A673 (cell line): ENCODE data around the gene ZNF594. TPM values are rescaled to one million over a fixed set of nuclear protein-coding genes. Genes with fewer than 3 reads are reported as not detected.
"Not testable (repeated sequence)": the region's sequence is repeated elsewhere in the genome, so short reads cannot be mapped to it uniquely, and the experiment has no call there.

Experiments
- BruUV-seq: library from RNA; stranded (reverse); fragments of 400-500 nt; replicated peaks from 2 replicates; lab custom pipeline; 2021; lab: Mats Ljungman, UMichigan
- CTCF ChIA-PET: fragments of 300-600 bp; sonication (Branson Sonifier 250); formaldehyde crosslinking; loops from one replicate; lab custom pipeline; 2022; ENCODE audit warnings: antibody characterized with exemption; lab: Charles Lee
- POLR2A ChIA-PET: fragments of 300-600 bp; sonication (Branson Sonifier 250); formaldehyde crosslinking; loops from one replicate; lab custom pipeline; 2022; ENCODE audit warnings: antibody characterized with exemption; ENCODE audit not compliant: low non-redundant PET; lab: Charles Lee
- DNase-seq: peaks from one replicate; pipeline ENCODE4 v3.0.0-alpha.2; 2015; ENCODE audit warnings: low spot score
- H3K27ac ChIP-seq: fragments of 200-600 bp; sonication (generic); 2 replicates; pipeline ENCODE4 v1.5.1; 2016; ENCODE audit warnings: mixed run types, low read depth, mild to moderate bottlenecking, mixed read lengths, antibody characterized with exemption, low read length; ENCODE audit not compliant: poor library complexity, severe bottlenecking
- H3K27me3 ChIP-seq: fragments of 200-600 bp; sonication (generic); replicated peaks from 2 replicates; pipeline ENCODE4 v1.6.1; 2017; ENCODE audit warnings: mixed run types, low read depth, mild to moderate bottlenecking, mixed read lengths, antibody characterized with exemption, low read length; ENCODE audit not compliant: insufficient read depth, poor library complexity
- H3K36me3 ChIP-seq: fragments of 200-600 bp; sonication (generic); 2 replicates; pipeline ENCODE4 v1.6.1; 2016; ENCODE audit warnings: mixed run types, mild to moderate bottlenecking, mixed read lengths, antibody characterized with exemption, low read length; ENCODE audit not compliant: insufficient read depth, poor library complexity, severe bottlenecking
- H3K4me1 ChIP-seq: fragments of 200-600 bp; sonication (generic); 2 replicates; pipeline ENCODE4 v1.6.1; 2017; ENCODE audit warnings: mixed run types, mild to moderate bottlenecking, mixed read lengths, antibody characterized with exemption, low read length; ENCODE audit not compliant: insufficient read depth, poor library complexity, severe bottlenecking
- H3K4me3 ChIP-seq: fragments of 200-600 bp; sonication (generic); 2 replicates; pipeline ENCODE4 v1.5.1; 2016; ENCODE audit warnings: low read depth, mixed run types, mild to moderate bottlenecking, mixed read lengths, low read length; ENCODE audit not compliant: poor library complexity, severe bottlenecking
- H3K9me3 ChIP-seq: fragments of 200-600 bp; sonication (generic); 2 replicates; pipeline ENCODE4 v1.6.1; 2016; ENCODE audit warnings: mixed run types, low read depth, mild to moderate bottlenecking, mixed read lengths, antibody characterized with exemption, low read length; ENCODE audit not compliant: poor library complexity, severe bottlenecking
- CTCF ChIP-seq: fragments of 300-800, 200-600 bp; sonication (generic); conservative IDR thresholded peaks from 2 replicates; pipeline ENCODE4 v1.5.1; 2017; ENCODE audit warnings: low read depth, mild to moderate bottlenecking, antibody characterized with exemption, low read length, moderate library complexity, mixed read lengths
- EZH2 ChIP-seq: fragments of 200-600 bp; sonication (generic); IDR thresholded peaks from 2 replicates; pipeline ENCODE4 v1.6.1; 2017; ENCODE audit warnings: borderline replicate concordance, low read depth, mild to moderate bottlenecking, mixed read lengths, antibody characterized with exemption, low read length; ENCODE audit not compliant: poor library complexity, severe bottlenecking
- intact Hi-C: fragments of 100-400 bp; cut with micrococcal nuclease; formaldehyde crosslinking; loops from one replicate; pipeline ENCODE4 v1.10.0; 2022; ENCODE audit not compliant: unreplicated experiment
- total RNA-seq: library from RNA; stranded (reverse); gene quantifications from 2 replicates; pipeline ENCODE4 v1.2.3, GENCODE V29; 2021

Gene ZNF594
- total RNA-seq, 1 experiment from 2014 or later: 20.7 TPM

DNA sequence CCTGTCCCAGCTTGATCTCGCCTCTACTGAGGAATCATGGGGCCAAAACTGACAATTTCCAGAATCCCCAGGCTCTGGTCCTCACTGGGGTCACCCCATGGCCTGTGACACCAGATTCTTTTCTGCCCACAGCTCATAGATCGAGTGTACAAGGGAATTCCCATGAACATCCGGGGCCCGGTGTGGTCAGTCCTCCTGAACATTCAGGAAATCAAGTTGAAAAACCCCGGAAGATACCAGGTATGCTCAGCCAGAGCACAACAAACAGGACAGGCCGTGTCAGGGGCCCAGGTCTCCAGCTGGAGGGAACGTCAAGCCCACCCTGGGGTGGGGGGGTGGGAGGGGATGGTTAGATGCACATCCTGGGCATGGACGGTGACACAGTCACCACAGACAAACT lies 58.4 kb downstream of the ZNF594 start:
- no peak for DNase-seq

DNA sequence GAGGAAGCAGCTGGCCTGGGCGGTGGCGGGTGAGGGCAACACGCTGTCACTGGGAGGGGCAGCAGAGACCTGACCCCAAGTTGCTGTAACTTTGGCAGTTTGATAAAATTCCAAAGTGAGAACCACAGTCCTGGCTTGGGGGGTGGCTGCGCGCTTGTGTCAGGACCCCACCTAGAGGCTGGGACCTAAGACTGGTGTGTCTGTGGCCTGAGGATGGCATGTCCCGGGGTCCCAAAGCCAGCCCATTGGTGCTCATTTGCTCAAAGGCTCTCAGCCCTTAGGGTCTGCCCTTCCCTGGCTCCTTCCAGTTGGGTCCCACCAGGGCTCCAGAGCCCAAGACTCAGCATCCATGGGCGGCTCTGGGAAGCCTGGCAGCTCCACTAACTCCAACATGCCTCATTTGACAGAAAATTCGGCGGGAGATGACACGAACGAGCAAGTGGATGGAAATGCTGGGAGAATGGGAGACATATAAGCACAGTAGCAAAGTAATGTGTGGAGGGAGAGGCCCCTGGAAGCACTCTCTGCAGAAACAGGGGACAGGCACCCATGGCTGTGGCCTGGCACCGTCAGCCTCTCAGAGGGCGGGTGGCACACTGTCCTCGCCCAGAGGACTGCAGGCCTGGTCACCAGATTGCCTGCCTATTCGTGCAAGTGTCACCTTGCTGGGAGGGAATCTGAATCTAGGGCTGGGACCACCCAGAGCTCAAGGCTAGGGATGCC lies 59.0 kb downstream of the ZNF594 start:
- POLR2A ChIA-PET, H3K36me3 ChIP-seq, DNase-seq, H3K4me3 ChIP-seq, CTCF ChIA-PET, intact Hi-C loops, H3K4me1 ChIP-seq, H3K27ac ChIP-seq, BruUV-seq, H3K27me3 ChIP-seq, H3K9me3 ChIP-seq: not testable (repeated sequence)

More for the DNA sequence above, 58.4 kb downstream of the ZNF594 start:
- no peak overlapping the region for H3K27ac ChIP-seq
- POLR2A ChIA-PET: no interaction called here
- no TSS peak for BruUV-seq
- no peaks in the 10 kb centered on the region for H3K9me3 ChIP-seq
- no peak overlapping the region for H3K4me3 ChIP-seq
- TF ChIP-seq EZH2 (no peak), CTCF (no peak)
- no peaks in the 10 kb centered on the region for H3K4me1 ChIP-seq
- H3K36me3 ChIP-seq: no peaks in the 10 kb centered on the region
- H3K27me3 ChIP-seq: no peaks in the 10 kb centered on the region
- intact Hi-C loops: no loop called here
- CTCF ChIA-PET: no interaction called here

DNA sequence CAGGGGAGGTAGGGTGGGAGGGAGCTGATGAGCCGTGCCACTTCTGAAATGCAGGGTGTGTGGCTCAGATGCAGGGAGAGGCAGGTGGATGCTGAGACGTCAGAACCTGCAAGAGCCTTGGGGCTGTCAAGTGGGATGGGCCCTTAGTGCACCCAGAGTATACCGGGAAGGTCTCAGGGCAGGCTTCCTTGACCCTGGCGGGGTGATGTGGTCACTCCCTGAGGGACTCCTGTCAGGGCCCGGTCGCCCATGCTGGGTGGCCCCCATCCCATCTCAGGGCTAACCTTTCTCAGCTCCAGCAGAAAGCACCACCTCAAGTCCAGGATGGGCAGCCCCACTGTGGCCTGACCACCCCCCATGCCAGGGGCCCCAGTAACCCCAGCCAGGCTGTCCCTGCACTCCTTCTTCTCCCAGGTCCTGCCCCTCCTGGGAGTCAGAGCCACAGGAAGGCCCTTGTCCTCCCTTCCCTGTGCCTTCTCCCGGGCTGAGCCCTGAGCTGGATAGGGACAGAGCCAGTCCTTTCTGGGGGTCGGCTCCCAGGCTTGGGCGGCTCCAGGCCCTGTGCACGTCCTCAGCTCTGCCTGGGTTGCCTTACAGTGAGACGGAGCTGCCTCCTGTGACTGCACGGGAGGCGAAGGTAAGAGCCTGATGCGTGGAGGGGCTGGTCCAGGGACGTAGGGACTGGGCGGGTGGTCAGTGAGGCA lies 59.7 kb downstream of the ZNF594 start:
- intact Hi-C loops, POLR2A ChIA-PET, DNase-seq: not testable (repeated sequence)

DNA sequence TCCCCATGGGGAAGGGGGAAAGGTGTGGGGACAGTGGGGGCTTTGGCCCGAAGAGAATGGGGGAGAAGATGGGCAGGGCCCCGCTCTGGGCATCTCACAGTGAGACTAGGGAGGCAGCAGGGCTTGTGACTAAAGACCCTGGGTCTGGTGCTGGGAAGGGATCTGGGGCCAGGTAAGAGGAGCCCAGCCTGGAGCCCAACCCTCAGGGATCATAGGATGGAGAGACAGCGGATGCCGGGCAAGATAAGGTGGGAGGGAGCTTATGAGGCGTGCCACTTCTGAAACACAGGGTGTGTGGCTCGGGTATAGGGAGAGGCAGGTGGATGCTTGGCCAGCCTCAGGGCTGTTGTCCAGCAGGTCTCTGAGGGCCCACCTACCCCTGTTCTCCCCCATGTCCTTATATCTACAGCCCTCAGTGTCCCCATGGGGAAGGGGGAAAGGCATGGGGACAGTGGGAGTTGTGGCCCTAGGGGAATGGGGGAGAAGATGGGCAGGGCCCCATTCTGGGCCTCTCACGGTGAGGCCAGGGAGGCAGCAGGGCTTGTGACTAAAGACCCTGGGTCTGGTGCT lies 60.4 kb downstream of the ZNF594 start:
- Histone ChIP-seq H3K4me3 (no peak overlapping the region), H3K27ac (no peak overlapping the region), H3K9me3 (no peaks in the 10 kb centered on the region), H3K27me3 (no peaks in the 10 kb centered on the region), H3K4me1 (no peaks in the 10 kb centered on the region), H3K36me3 (no peaks in the 10 kb centered on the region)
- intact Hi-C loops: no loop called here
- BruUV-seq: no TSS peak
- ChIA-PET POLR2A (no interaction called here), CTCF (no interaction called here)
- no peak for DNase-seq
- no peak for TF ChIP-seq CTCF
- no peak for TF ChIP-seq EZH2

More for the DNA sequence above, 59.7 kb downstream of the ZNF594 start:
- CTCF ChIA-PET, H3K9me3 ChIP-seq, H3K4me1 ChIP-seq, H3K36me3 ChIP-seq, H3K27me3 ChIP-seq, H3K27ac ChIP-seq, H3K4me3 ChIP-seq, BruUV-seq: not testable (repeated sequence)

DNA sequence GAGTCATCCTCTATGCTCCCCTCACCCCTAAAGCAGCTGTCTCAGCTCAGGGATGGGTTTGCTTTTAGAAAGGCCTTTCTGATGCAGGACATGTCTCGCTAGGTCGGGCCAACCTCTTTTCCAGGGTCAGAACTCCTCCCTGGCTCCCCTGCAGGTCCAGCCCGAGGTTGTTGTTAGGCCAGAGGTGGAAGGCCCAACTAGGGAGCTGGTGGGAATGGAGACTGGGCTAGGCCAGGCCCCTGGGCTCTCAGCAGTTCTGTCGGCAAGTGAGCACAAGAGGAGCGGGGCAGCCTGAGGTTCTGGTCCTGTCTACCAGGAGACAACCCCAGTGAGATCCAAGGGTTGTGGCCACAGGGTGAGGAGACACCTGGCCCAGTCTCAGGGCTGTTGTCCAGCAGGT lies 61.0 kb downstream of the ZNF594 start:
- DNase-seq, intact Hi-C loops, BruUV-seq, H3K4me3 ChIP-seq, H3K4me1 ChIP-seq, POLR2A ChIA-PET, H3K27ac ChIP-seq, H3K9me3 ChIP-seq, H3K36me3 ChIP-seq, H3K27me3 ChIP-seq, CTCF ChIA-PET: not testable (repeated sequence)
